ENCODE data around the gene DAAM1.

GRCh38 chr14:59271256-59271655 lies 82.8 kb downstream of the DAAM1 start:
- TF ChIP-seq CTCF (conservative IDR thresholded peaks at IDR 0.05; ENCODE audit: low read depth, low read length) (no peak), EZH2 (IDR thresholded peaks at IDR 0.05; ENCODE audit: borderline replicate concordance, low read depth, low read length, poor library complexity, severe bottlenecking) (no peak)
